GM18907 (cell line): ENCODE measurements around the gene ZC3H11A.
A peak's percentile ranks its signal among the peaks of the same experiment; 100 is the strongest.
"Not testable (repeated sequence)": the region's sequence is repeated elsewhere in the genome, so short reads cannot be mapped to it uniquely, and the experiment has no call there.

Experiments
- ATAC-seq: cut with Tn5 transposase; IDR thresholded peaks from one replicate; pipeline ENCODE4 v1.9.1; 2021; ENCODE audit warnings: mild to moderate bottlenecking, moderate library complexity; ENCODE audit not compliant: unreplicated experiment

ZC3H11A gene

GRCh38 chr1:203795441-203796235, at the start of gene ZC3H11A, which contains the start of gene ZBED6:
Gene ZC3H11A, plus strand, starts transcription at chr1:203795623. Its CDS starts 21,448 bp downstream, at chr1:203817071.
Gene ZBED6, plus strand, starts transcription at chr1:203795623. Its CDS starts 1,900 bp downstream, at chr1:203797523.
- peak; percentile 96 for ATAC-seq

- ATAC-seq = no peak
Measured at GRCh38 chr1:203746281-203746680, 49.1 kb upstream of the ZC3H11A start.

- no peak for ATAC-seq
Measured at GRCh38 chr1:203751051-203751450, 44.4 kb upstream of the ZC3H11A start.

- ATAC-seq = not testable (repeated sequence)
Measured at GRCh38 chr1:203751618-203752361, 43.6 kb upstream of the ZC3H11A start.

GRCh38 chr1:203754455-203754864, 41.0 kb upstream of the ZC3H11A start:
- peak; percentile 63 for ATAC-seq

GRCh38 chr1:203756036-203756435, 39.4 kb upstream of the ZC3H11A start:
- ATAC-seq = no peak

GRCh38 chr1:203758749-203759148, 36.7 kb upstream of the ZC3H11A start:
- ATAC-seq = not testable (repeated sequence)

- ATAC-seq = no peak
Measured at GRCh38 chr1:203760506-203760905, 34.9 kb upstream of the ZC3H11A start.

- ATAC-seq = not testable (repeated sequence)
Measured at GRCh38 chr1:203761958-203762357, 33.5 kb upstream of the ZC3H11A start.

GRCh38 chr1:203763505-203763904, 31.9 kb upstream of the ZC3H11A start:
- no peak for ATAC-seq

GRCh38 chr1:203764105-203765028, 31.1 kb upstream of the ZC3H11A start:
- ATAC-seq = peak; percentile 7

GRCh38 chr1:203765029-203765837, 30.2 kb upstream of the ZC3H11A start, which contains the start of gene LAX1:
Gene LAX1, plus strand, starts transcription at chr1:203765183. Its CDS starts 383 bp downstream, at chr1:203765566.
- peak; percentile 73 for ATAC-seq

GRCh38 chr1:203768256-203768655, 27.2 kb upstream of the ZC3H11A start:
- no peak for ATAC-seq

GRCh38 chr1:203769505-203770343, 25.7 kb upstream of the ZC3H11A start:
- ATAC-seq = no peak

GRCh38 chr1:203771901-203772301, 23.5 kb upstream of the ZC3H11A start:
- no peak for ATAC-seq

- ATAC-seq = no peak
Measured at GRCh38 chr1:203772836-203773235, 22.6 kb upstream of the ZC3H11A start.

GRCh38 chr1:203776636-203777035, 18.8 kb upstream of the ZC3H11A start:
- ATAC-seq = no peak

- ATAC-seq = no peak
Measured at GRCh38 chr1:203777596-203777995, 17.8 kb upstream of the ZC3H11A start.

GRCh38 chr1:203778146-203778545, 17.3 kb upstream of the ZC3H11A start:
- no peak for ATAC-seq
